Transverse colon (tissue), 3 donors: ENCODE measurements around the gene ANKLE2.

Source experiments
- POLR2A ChIP-seq: fragments of 450-650 bp; IDR thresholded peaks from one replicate; pipeline ENCODE4 v1.6.1; 2016; ENCODE audit warnings: antibody characterized with exemption, mild to moderate bottlenecking, moderate library complexity
- TF ChIP-seq, protein P1 (sequence below), 5 experiments: fragments of 200-600 bp in 3 of 5; fragments of 450-650 bp in 2 of 5; sonication (generic) in 3 of 5; IDR thresholded peaks; 1 replicate in 2 of 5; 2 replicates in 3 of 5; pipeline ENCODE4 v1.5.1; 2016 to 2017; ENCODE audit warnings: antibody characterized with exemption in 5 of 5, inconsistent platforms in 3 of 5, mild to moderate bottlenecking in 2 of 5, moderate library complexity in 1 of 5

DNA sequence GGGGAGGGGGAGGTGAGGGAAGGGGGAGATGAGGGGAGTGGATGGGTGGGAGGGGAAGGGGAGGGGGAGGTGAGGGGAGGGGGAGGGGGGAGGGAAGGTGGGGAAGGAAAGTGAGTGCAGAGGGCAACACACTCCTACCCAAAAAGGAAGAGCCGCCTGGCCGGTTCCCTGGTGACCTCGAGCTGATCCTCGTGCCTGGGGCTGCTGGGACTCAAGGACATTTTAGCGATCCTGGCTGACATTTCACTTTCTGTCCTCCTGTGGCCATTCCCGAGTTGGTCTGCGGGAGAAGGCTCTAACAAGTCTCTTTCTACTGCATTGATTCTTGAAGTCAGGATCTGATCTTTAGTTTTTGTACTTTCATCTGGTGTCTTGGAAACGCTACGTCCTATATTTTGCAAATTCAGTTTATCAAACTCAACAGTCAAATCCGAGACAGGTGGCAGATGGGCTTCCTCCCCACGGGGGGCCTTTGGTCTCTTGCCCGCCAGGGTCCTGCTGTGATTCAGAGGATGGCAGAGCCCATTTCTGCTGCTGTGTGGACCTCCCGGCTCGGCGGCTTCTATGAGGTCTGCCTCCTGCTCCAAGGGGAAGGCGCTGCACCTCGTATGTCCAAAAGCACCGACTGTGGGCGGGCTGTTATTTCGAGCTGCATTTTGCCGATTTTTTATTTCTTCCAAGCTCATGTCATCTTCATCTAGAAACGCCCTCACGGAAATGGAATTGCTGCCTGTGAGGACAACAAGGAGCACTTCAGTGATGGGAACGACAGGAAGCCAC lies 31.9 kb downstream of the ANKLE2 start:
- TF ChIP-seq, protein P1, sequence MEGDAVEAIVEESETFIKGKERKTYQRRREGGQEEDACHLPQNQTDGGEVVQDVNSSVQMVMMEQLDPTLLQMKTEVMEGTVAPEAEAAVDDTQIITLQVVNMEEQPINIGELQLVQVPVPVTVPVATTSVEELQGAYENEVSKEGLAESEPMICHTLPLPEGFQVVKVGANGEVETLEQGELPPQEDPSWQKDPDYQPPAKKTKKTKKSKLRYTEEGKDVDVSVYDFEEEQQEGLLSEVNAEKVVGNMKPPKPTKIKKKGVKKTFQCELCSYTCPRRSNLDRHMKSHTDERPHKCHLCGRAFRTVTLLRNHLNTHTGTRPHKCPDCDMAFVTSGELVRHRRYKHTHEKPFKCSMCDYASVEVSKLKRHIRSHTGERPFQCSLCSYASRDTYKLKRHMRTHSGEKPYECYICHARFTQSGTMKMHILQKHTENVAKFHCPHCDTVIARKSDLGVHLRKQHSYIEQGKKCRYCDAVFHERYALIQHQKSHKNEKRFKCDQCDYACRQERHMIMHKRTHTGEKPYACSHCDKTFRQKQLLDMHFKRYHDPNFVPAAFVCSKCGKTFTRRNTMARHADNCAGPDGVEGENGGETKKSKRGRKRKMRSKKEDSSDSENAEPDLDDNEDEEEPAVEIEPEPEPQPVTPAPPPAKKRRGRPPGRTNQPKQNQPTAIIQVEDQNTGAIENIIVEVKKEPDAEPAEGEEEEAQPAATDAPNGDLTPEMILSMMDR (IDR thresholded peaks at IDR 0.05) = no peak
- TF ChIP-seq POLR2A = no peak
